ENCODE results near the gene ENTPD7.

DNA sequence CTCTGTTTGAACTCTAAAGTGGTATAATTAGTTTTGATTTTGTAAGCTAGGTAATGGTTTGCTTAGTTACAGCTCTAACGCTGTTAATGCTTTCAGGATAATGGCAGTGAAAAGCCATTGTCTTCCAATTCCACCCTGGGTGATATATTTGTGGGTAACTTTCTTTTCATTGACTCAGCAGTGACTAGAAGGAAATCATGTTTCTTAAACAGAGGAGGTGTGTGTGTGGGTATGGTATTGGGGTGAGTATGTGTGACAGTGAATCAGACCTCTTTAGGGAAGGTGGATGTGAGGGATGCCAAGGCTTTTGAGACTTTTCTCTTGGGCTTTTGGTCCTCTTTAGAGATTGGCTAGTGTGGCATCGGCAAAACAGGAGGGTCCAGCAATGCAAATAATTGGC, 13.6 kb downstream of the ENTPD7 start:
- TF ChIP-seq, protein P1, sequence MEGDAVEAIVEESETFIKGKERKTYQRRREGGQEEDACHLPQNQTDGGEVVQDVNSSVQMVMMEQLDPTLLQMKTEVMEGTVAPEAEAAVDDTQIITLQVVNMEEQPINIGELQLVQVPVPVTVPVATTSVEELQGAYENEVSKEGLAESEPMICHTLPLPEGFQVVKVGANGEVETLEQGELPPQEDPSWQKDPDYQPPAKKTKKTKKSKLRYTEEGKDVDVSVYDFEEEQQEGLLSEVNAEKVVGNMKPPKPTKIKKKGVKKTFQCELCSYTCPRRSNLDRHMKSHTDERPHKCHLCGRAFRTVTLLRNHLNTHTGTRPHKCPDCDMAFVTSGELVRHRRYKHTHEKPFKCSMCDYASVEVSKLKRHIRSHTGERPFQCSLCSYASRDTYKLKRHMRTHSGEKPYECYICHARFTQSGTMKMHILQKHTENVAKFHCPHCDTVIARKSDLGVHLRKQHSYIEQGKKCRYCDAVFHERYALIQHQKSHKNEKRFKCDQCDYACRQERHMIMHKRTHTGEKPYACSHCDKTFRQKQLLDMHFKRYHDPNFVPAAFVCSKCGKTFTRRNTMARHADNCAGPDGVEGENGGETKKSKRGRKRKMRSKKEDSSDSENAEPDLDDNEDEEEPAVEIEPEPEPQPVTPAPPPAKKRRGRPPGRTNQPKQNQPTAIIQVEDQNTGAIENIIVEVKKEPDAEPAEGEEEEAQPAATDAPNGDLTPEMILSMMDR (IDR thresholded peaks at IDR 0.05) = no peak
- TF ChIP-seq POLR2A (IDR thresholded peaks at IDR 0.05) (no peak), EP300 (IDR thresholded peaks at IDR 0.05) (no peak), POLR2AphosphoS5 (IDR thresholded peaks at IDR 0.05) (no peak)

All from sigmoid colon (tissue), 4 donors.